ENCODE measurements around the gene BAHD1. TPM values are rescaled to one million over a fixed set of nuclear protein-coding genes. Genes with fewer than 3 reads are reported as not detected.

BAHD1 gene
- polyA plus RNA-seq, 1 of the 3 experiments (the other 2 are of a cell fraction): 5.5 TPM

- ChIA-PET POLR2A (no interaction called here), CTCF (no interaction called here)
- Histone ChIP-seq H4K20me1 (ENCODE audit: insufficient read depth) (no peaks in the 10 kb centered on the region), H3K9me3 (no peaks in the 10 kb centered on the region), H2AFZ (ENCODE audit: low read depth) (no peak overlapping the region), H3K36me3 (replicated peaks in 1 of 2; ENCODE audit: control insufficient read depth in 1 of 2, insufficient read depth in 2 of 2, low read length in 1 of 2) (no peaks in the 10 kb centered on the region), H3K4me1 (ENCODE audit: control insufficient read depth in 1 of 2, insufficient read depth in 2 of 2, low read depth in 1 of 2, low read length in 1 of 2) (peaks cover 0 to 13% of the 10 kb centered on the region in 2 experiments; a peak in 2 of 4 replicates), H3K4me2 (peak overlapping the region; percentile 26; the same call in 1 of the 2 replicates), H3F3A (replicated peaks; ENCODE audit: insufficient read depth) (peaks cover 18% of the 10 kb centered on the region), H3K9ac (no peak overlapping the region), H3K9me2 (no peaks in the 10 kb centered on the region), H3K4me3 (ENCODE audit: low read depth in 2 of 2, low read length in 1 of 2) (no peak overlapping the region), H3K79me2 (ENCODE audit: insufficient read depth) (no peaks in the 10 kb centered on the region), H3K27me3 (ENCODE audit: insufficient read depth) (no peaks in the 10 kb centered on the region), H3K27ac (ENCODE audit: low read depth in 2 of 2, low read length in 1 of 2) (peak overlapping the region in 1 of 2 experiments; percentile 67; a peak in 2 of 4 replicates)
- TF ChIP-seq RAD21 (IDR thresholded peaks at IDR 0.05; ENCODE audit: low read length) (no peak), GABPA (IDR thresholded peaks at IDR 0.05; ENCODE audit: low read depth) (no peak), TEAD4 (IDR thresholded peaks at IDR 0.05; ENCODE audit: borderline replicate concordance, insufficient read depth) (no peak), POLR2AphosphoS5 (IDR thresholded peaks at IDR 0.05; ENCODE audit: low read depth, low read length) (no peak), RFX5 (IDR thresholded peaks at IDR 0.05; ENCODE audit: low read length) (no peak), FOXJ3 (CRISPR knock-in tag; IDR thresholded peaks at IDR 0.05) (no peak), MAX (IDR thresholded peaks at IDR 0.05; ENCODE audit: low read depth) (0 out of 2 replicates have a peak, but pooled peaks have one; percentile 24), NFIC (IDR thresholded peaks at IDR 0.05; ENCODE audit: borderline replicate concordance) (no peak), RXRA (IDR thresholded peaks at IDR 0.05; ENCODE audit: borderline replicate concordance, low read depth) (no peak), JUND (IDR thresholded peaks at IDR 0.05) (no peak), SMC3 (IDR thresholded peaks at IDR 0.05; ENCODE audit: low read depth, low read length) (no peak), SIN3A (IDR thresholded peaks at IDR 0.05; ENCODE audit: borderline replicate concordance, low read depth, low read length) (no peak), NRF1 (IDR thresholded peaks at IDR 0.05; ENCODE audit: low read depth, low read length) (no peak), MEF2A (IDR thresholded peaks at IDR 0.05; ENCODE audit: borderline replicate concordance, low read depth) (no peak), EP300 (IDR thresholded peaks at IDR 0.05; ENCODE audit: borderline replicate concordance in 1 of 2, low read depth in 1 of 2, low read length in 1 of 2) (no peak), FOSL2 (IDR thresholded peaks at IDR 0.05; ENCODE audit: borderline replicate concordance, low read depth) (peak; percentile 46), ELF1 (IDR thresholded peaks at IDR 0.05) (no peak)
- TF ChIP-seq, protein P1, sequence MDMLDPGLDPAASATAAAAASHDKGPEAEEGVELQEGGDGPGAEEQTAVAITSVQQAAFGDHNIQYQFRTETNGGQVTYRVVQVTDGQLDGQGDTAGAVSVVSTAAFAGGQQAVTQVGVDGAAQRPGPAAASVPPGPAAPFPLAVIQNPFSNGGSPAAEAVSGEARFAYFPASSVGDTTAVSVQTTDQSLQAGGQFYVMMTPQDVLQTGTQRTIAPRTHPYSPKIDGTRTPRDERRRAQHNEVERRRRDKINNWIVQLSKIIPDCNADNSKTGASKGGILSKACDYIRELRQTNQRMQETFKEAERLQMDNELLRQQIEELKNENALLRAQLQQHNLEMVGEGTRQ (IDR thresholded peaks at IDR 0.05; ENCODE audit: borderline replicate concordance, low read depth, low read length): no peak
- TF ChIP-seq, protein P2, sequence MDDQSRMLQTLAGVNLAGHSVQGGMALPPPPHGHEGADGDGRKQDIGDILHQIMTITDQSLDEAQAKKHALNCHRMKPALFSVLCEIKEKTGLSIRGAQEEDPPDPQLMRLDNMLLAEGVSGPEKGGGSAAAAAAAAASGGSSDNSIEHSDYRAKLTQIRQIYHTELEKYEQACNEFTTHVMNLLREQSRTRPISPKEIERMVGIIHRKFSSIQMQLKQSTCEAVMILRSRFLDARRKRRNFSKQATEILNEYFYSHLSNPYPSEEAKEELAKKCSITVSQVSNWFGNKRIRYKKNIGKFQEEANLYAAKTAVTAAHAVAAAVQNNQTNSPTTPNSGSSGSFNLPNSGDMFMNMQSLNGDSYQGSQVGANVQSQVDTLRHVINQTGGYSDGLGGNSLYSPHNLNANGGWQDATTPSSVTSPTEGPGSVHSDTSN (IDR thresholded peaks at IDR 0.05): 0 out of 2 replicates have a peak, but pooled peaks have one; percentile 2
- DNase-seq: no peak
- 55% methylated on average over 4 of the region's 4 CpGs for WGBS (ENCODE audit: low lambda C conversion rate)
Observed at GRCh38 chr15:40500568-40501330, 60.0 kb downstream of the BAHD1 start.
